HepG2 (cell line): ENCODE measurements around the gene RPS6KL1. TPM values are rescaled to one million over a fixed set of nuclear protein-coding genes. Genes with fewer than 3 reads are reported as not detected.
A peak's percentile ranks its signal among the peaks of the same experiment; 100 is the strongest.

ENCODE experiments used
- ATAC-seq: fragments of 200-7000 bp; cut with Tn5 transposase; 3 replicates; pipeline ENCODE4 v1.9.1; 2020; ENCODE audit warnings: mild to moderate bottlenecking, moderate library complexity
- BruUV-seq: library from RNA; stranded (reverse); fragments of 400-500 nt; replicated peaks from 2 replicates; lab custom pipeline; 2021; lab: Mats Ljungman, UMichigan
- CTCF ChIA-PET: fragments of 300-600 bp; formaldehyde crosslinking; extraction: SDS; loops from one replicate; lab custom pipeline; 2021; ENCODE audit warnings: low total read pairs, inconsistent platforms, low intra/inter-chr PET ratio; lab: Yijun Ruan, JAX
- POLR2A ChIA-PET: fragments of 350-600 bp; sonication (Branson Sonifier 250); formaldehyde crosslinking; loops from one replicate; lab custom pipeline; 2020; ENCODE audit warnings: antibody characterized with exemption, inconsistent platforms; lab: Yijun Ruan, JAX
- DNase-seq: peaks from one replicate; pipeline ENCODE4 v3.0.0-alpha.2; 2015; ENCODE audit warnings: low spot score
- FAIRE-seq: peaks from 3 replicates; lab custom pipeline; 2011; peaks lifted over from hg19 to GRCh38; lab: Jason Lieb, UNC
- H2AFZ ChIP-seq: one replicate; pipeline ENCODE4 v1.6.1; 2011; ENCODE audit warnings: low read length, inconsistent platforms
- H3K27ac ChIP-seq: fragments of 300-600 bp; 3 replicates; pipeline ENCODE4 v1.8.0; 2011; ENCODE audit warnings: mixed run types, mild to moderate bottlenecking, mixed read lengths, low read length, inconsistent platforms; ENCODE audit not compliant: insufficient read depth; ENCODE audit errors: extremely low read length
- H3K27me3 ChIP-seq, 2 experiments: fragments of 200-600 bp in 1 of 2; 2 replicates in 1 of 2; 3 replicates in 1 of 2; pipeline versions ENCODE4 v1.6.0 to v1.8.0; 2011; ENCODE audit warnings: low read length in 2 of 2, mild to moderate bottlenecking in 2 of 2, moderate library complexity in 2 of 2, inconsistent platforms in 1 of 2; ENCODE audit not compliant: insufficient read depth in 2 of 2, control insufficient read depth in 1 of 2
- H3K36me3 ChIP-seq, 2 experiments: fragments of 200-600 bp in 1 of 2; replicated peaks in 1 of 2; 2 replicates in 1 of 2; 3 replicates in 1 of 2; pipeline versions ENCODE4 v1.5.1 to v1.8.0; 2011; ENCODE audit warnings: low read length in 2 of 2, inconsistent platforms in 1 of 2; ENCODE audit not compliant: insufficient read depth in 2 of 2, control insufficient read depth in 1 of 2
- H3K4me1 ChIP-seq: 2 replicates; pipeline ENCODE4 v1.5.1; 2012; ENCODE audit warnings: low read length, inconsistent platforms; ENCODE audit not compliant: insufficient read depth
- H3K4me2 ChIP-seq: 2 replicates; pipeline ENCODE4 v1.6.0; 2011; ENCODE audit warnings: low read depth, low read length, inconsistent platforms
- H3K4me3 ChIP-seq, 3 experiments: fragments of 200-600 bp in 1 of 3; sonication (generic), shearing (Covaris generic) in 1 of 3; replicated peaks in 1 of 3; 2 replicates each; pipeline ENCODE4 v1.5.1; 2011 to 2016; ENCODE audit warnings: low read length in 3 of 3, inconsistent platforms in 2 of 3, low read depth in 2 of 3, mild to moderate bottlenecking in 2 of 3, control low read depth in 1 of 3, mixed read lengths in 1 of 3; ENCODE audit not compliant: insufficient read depth in 1 of 3
- H3K79me2 ChIP-seq: one replicate; pipeline ENCODE4 v1.6.1; 2011; ENCODE audit warnings: low read length, inconsistent platforms; ENCODE audit not compliant: insufficient read depth
- H3K9ac ChIP-seq: 2 replicates; pipeline ENCODE4 v1.6.0; 2011; ENCODE audit warnings: mild to moderate bottlenecking, low read depth, low read length, inconsistent platforms; ENCODE audit not compliant: insufficient read depth
- H3K9me3 ChIP-seq: 2 replicates; pipeline ENCODE4 v1.5.1; 2012; ENCODE audit warnings: mild to moderate bottlenecking, low read length
- H4K20me1 ChIP-seq: 2 replicates; pipeline ENCODE4 v1.6.0; 2011; ENCODE audit warnings: inconsistent platforms, mild to moderate bottlenecking, low read length, moderate library complexity; ENCODE audit not compliant: insufficient read depth
- KDM2A ChIP-seq: sonication (generic); formaldehyde crosslinking; IDR thresholded peaks from 2 replicates; pipeline ENCODE4 v1.4.0; 2020; ENCODE audit warnings: low read depth, missing genetic modification reagents, borderline replicate concordance
- MYNN ChIP-seq: sonication (generic); formaldehyde crosslinking; IDR thresholded peaks from 2 replicates; pipeline ENCODE4 v1.4.0; 2020; ENCODE audit warnings: mild to moderate bottlenecking, low read depth, missing genetic modification reagents
- NPAS2 ChIP-seq: sonication (generic); formaldehyde crosslinking; IDR thresholded peaks from 2 replicates; pipeline ENCODE4 v1.8.0; 2022; ENCODE audit warnings: mild to moderate bottlenecking, missing genetic modification reagents, borderline replicate concordance
- RBAK ChIP-seq: sonication (generic); formaldehyde crosslinking; IDR thresholded peaks from 2 replicates; pipeline ENCODE4 v1.5.1; 2020; ENCODE audit warnings: mild to moderate bottlenecking, missing genetic modification reagents
- RORA ChIP-seq: sonication (generic); formaldehyde crosslinking; IDR thresholded peaks from 2 replicates; pipeline ENCODE4 v1.5.0; 2020; ENCODE audit warnings: mild to moderate bottlenecking, missing genetic modification reagents, moderate library complexity
- RXRA ChIP-seq: sonication (generic); formaldehyde crosslinking; IDR thresholded peaks from 2 replicates; pipeline ENCODE4 v1.5.1; 2020; ENCODE audit warnings: missing genetic modification reagents
- SRF ChIP-seq: IDR thresholded peaks from 2 replicates; pipeline ENCODE4 v1.6.1; 2011; ENCODE audit warnings: mild to moderate bottlenecking, low read depth, low read length, moderate library complexity
- TMF1 ChIP-seq: sonication (generic); formaldehyde crosslinking; IDR thresholded peaks from 2 replicates; pipeline ENCODE4 v1.8.1; 2022; ENCODE audit warnings: low read depth, missing genetic modification reagents
- ZMYM2 ChIP-seq: sonication (generic); formaldehyde crosslinking; IDR thresholded peaks from 2 replicates; pipeline ENCODE4 v1.8.0; 2022; ENCODE audit warnings: mild to moderate bottlenecking, missing genetic modification reagents
- ZNF446 ChIP-seq: sonication (generic); formaldehyde crosslinking; IDR thresholded peaks from 2 replicates; pipeline ENCODE4 v1.5.0; 2020; ENCODE audit warnings: mild to moderate bottlenecking, missing genetic modification reagents
- ZNF616 ChIP-seq: sonication (generic); formaldehyde crosslinking; IDR thresholded peaks from 2 replicates; pipeline ENCODE4 v1.5.0; 2020; ENCODE audit warnings: low read depth, mild to moderate bottlenecking, missing genetic modification reagents
- WGBS: methylation state at CpG from one replicate; pipeline ENCODE4 v1.1.6; 2017; ENCODE audit warnings: low lambda C conversion rate; 5-methylcytosine and 5-hydroxymethylcytosine counted together
- in situ Hi-C: cut with HindIII; loops from 2 replicates; pipeline ENCODE4 v1.10.0; 2017; ENCODE audit warnings: low pct_unique_long_range_greater_than_20kb; ENCODE audit not compliant: extremely low pct_ligation_motif_present
- intact Hi-C: fragments of 100-400 bp; cut with micrococcal nuclease; formaldehyde crosslinking; loops from one replicate; pipeline ENCODE4 v1.10.0; 2022; ENCODE audit not compliant: unreplicated experiment
- polyA plus RNA-seq, 8 experiments: library from polyadenylated mRNA; depleted of rRNA in 3 of 8; stranded (reverse) in 7 of 8; unstranded in 1 of 8; fragments of >200 nt; fragmentation: Illumina TruSeq in 4 of 8; extraction: Trizol in 4 of 8; gene quantifications; 2 replicates each; pipeline versions ENCODE4 v1.2.1 to v1.2.3, GENCODE V29; 2011 to 2016; ENCODE audit warnings: low read depth in 4 of 8, missing spikeins in 1 of 8, mixed read lengths in 1 of 8; ENCODE audit not compliant: insufficient read depth in 1 of 8
- total RNA-seq, 5 experiments: library from RNA; depleted of rRNA; stranded (reverse); fragments of >200 nt; fragmentation: Illumina TruSeq; extraction: Trizol; gene quantifications; 2 replicates each; pipeline ENCODE4 v1.2.3, GENCODE V29; 2016; ENCODE audit warnings: low read depth in 1 of 5
- TF ChIP-seq, protein P1 (sequence below), 2 experiments: sonication (generic) in 1 of 2; formaldehyde crosslinking in 1 of 2; IDR thresholded peaks; 2 replicates each; pipeline versions ENCODE4 v1.4.0 to v1.6.1; 2018 to 2020; ENCODE audit warnings: missing genetic modification reagents in 2 of 2, borderline replicate concordance in 1 of 2, low read depth in 1 of 2, mild to moderate bottlenecking in 1 of 2, missing biosample characterization in 1 of 2
- TF ChIP-seq, protein P2 (sequence below): sonication (generic); formaldehyde crosslinking; IDR thresholded peaks from 2 replicates; pipeline ENCODE4 v1.5.0; 2020; ENCODE audit warnings: mild to moderate bottlenecking, low read depth, missing genetic modification reagents, borderline replicate concordance

The RPS6KL1 gene
- total and polyA plus RNA-seq, 2 of the 13 experiments (the other 11 are each of a cell fraction or from before 2014, with no cell fraction given), result 6.5 to 11.5 TPM

DNA sequence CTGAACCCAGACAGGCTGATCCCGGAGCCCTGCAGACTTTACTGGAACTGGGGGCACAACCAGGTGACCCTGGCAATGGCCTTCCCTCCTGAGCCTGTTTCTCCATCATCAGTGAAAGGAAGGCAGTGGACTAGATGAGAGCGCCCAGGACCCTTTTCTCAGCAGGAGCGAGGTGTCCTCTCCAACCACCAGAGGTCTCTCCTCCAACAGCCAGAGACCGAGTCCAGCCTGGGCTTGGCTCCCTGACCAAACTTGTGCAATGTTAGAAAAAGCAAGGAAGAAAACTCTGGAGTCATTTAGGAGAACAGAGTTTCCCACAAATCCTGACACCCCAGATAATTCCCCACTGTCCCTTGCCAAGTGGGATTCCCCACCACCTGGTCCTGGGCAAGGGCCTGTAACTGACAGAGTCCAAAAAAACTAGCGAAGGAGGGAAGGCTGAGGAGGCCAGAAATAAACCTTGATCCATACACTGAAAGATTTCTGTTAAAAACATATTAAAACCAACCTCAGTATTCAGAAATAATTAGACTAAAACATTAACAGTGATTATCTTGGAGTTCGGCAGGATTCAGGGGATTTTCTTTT lies 9.0 kb downstream of the RPS6KL1 start (continued):
- TF ChIP-seq ZNF446 (CRISPR knock-in tag) (no peak), ZNF616 (CRISPR knock-in tag) (no peak), RXRA (CRISPR knock-in tag) (no peak), RBAK (CRISPR knock-in tag) (no peak), MYNN (no peak), TMF1 (CRISPR knock-in tag) (no peak), KDM2A (peak; percentile 30; the same call in 1 of the 2 replicates), NPAS2 (CRISPR knock-in tag) (no peak), RORA (CRISPR knock-in tag) (no peak)
- TF ChIP-seq, protein P1, sequence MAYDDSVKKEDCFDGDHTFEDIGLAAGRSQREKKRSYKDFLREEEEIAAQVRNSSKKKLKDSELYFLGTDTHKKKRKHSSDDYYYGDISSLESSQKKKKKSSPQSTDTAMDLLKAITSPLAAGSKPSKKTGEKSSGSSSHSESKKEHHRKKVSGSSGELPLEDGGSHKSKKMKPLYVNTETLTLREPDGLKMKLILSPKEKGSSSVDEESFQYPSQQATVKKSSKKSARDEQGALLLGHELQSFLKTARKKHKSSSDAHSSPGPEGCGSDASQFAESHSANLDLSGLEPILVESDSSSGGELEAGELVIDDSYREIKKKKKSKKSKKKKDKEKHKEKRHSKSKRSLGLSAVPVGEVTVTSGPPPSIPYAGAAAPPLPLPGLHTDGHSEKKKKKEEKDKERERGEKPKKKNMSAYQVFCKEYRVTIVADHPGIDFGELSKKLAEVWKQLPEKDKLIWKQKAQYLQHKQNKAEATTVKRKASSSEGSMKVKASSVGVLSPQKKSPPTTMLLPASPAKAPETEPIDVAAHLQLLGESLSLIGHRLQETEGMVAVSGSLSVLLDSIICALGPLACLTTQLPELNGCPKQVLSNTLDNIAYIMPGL (CRISPR knock-in tag; IDR thresholded peaks at IDR 0.05; ENCODE audit: borderline replicate concordance in 1 of 2, low read depth in 1 of 2), result no peak

DNA sequence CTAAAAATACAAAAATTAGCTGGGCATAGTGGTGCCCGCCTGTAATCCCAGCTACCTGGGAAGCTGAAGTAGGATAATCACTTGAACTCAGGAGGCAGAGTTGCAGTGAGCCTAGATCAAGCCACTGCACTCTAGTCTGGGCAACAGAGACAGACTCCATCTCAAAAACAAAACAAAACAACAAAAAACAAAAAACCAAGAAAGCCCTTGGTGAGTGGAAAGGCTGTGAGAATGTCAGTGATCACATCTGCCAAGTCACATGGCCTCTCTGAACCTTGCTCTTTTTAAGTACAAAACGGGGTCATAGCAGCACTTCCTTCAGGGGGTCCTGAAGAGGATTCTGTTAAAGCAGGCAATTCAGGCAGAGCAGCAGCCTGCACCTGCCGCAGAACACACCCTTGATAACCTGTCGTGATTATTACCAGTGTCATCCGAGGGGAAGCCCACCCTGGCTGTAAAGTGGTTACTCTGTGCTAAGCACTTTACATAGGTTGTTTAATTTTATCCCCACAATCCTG lies 9.6 kb downstream of the RPS6KL1 start:
- no peak overlapping the region for H3K4me3 ChIP-seq
- no peak overlapping the region for H3K27ac ChIP-seq
- TF ChIP-seq, protein P2, sequence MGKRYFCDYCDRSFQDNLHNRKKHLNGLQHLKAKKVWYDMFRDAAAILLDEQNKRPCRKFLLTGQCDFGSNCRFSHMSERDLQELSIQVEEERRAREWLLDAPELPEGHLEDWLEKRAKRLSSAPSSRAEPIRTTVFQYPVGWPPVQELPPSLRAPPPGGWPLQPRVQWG (CRISPR knock-in tag), result no peak
- TF ChIP-seq SRF (no peak), ZMYM2 (no peak)
- H3K4me2 ChIP-seq, result no peak overlapping the region
- no peak for FAIRE-seq
- H3K4me1 ChIP-seq, result peaks cover 11% of the 10 kb centered on the region; the same call in 1 of the 2 replicates
- no peaks in the 10 kb centered on the region for H3K79me2 ChIP-seq
- H3K9ac ChIP-seq, result no peak overlapping the region
- H2AFZ ChIP-seq, result no peak overlapping the region
- no peak for DNase-seq
- no peaks in the 10 kb centered on the region for H4K20me1 ChIP-seq
- no peak for ATAC-seq
- BruUV-seq, result no TSS peak
- no peaks in the 10 kb centered on the region for H3K27me3 ChIP-seq
- H3K9me3 ChIP-seq, result no peaks in the 10 kb centered on the region
- no peaks in the 10 kb centered on the region for H3K36me3 ChIP-seq
- 50% methylated on average over 3 of the region's 5 CpGs for WGBS
- in situ Hi-C loops, result loop anchor here (5.0 kb wide), 1 partner anchor 179 kb away; no protein-coding TSS in a partner anchor
- CTCF ChIA-PET, result interaction anchor here (1.0 to 4.1 kb wide), 3 partner anchors 33 to 175 kb away, joined by 3 to 44 read pairs (median 8); no protein-coding TSS in a partner anchor
- POLR2A ChIA-PET, result no interaction called here
- intact Hi-C loops, result no loop called here
